HepG2 (cell line): ENCODE results near the gene RNASE7. TPM values are rescaled to one million over a fixed set of nuclear protein-coding genes. Genes with fewer than 3 reads are reported as not detected.
A peak's percentile ranks its signal among the peaks of the same experiment; 100 is the strongest.

Source experiments
- ETV6 ChIP-seq: sonication (generic); formaldehyde crosslinking; conservative IDR thresholded peaks from 2 replicates; pipeline ENCODE4 v1.4.0; 2020; ENCODE audit warnings: missing genetic modification reagents
- GABPB1 ChIP-seq: IDR thresholded peaks from 2 replicates; pipeline ENCODE4 v1.6.1; 2016; ENCODE audit warnings: mild to moderate bottlenecking, missing genetic modification reagents, moderate library complexity, missing compliant biosample characterization
- IRF2 ChIP-seq: IDR thresholded peaks from 2 replicates; pipeline ENCODE4 v1.6.1; 2018; ENCODE audit warnings: missing genetic modification reagents, missing compliant biosample characterization
- ISX ChIP-seq: sonication (generic); formaldehyde crosslinking; conservative IDR thresholded peaks from 2 replicates; pipeline ENCODE4 v1.5.0; 2020; ENCODE audit warnings: missing genetic modification reagents
- MYC ChIP-seq: sonication (generic); formaldehyde crosslinking; IDR thresholded peaks from 2 replicates; pipeline ENCODE4 v1.9.0; 2021; ENCODE audit warnings: missing genetic modification reagents, borderline replicate concordance
- NFATC3 ChIP-seq: sonication (generic); formaldehyde crosslinking; IDR thresholded peaks from 2 replicates; pipeline ENCODE4 v1.5.1; 2020; ENCODE audit warnings: mild to moderate bottlenecking, missing genetic modification reagents
- PHF5A ChIP-seq: IDR thresholded peaks from one replicate; pipeline ENCODE4 v1.6.1; 2018; ENCODE audit warnings: low read depth, missing genetic modification reagents; ENCODE audit not compliant: unreplicated experiment
- REPIN1 ChIP-seq: sonication (generic); formaldehyde crosslinking; IDR thresholded peaks from 2 replicates; pipeline ENCODE4 v1.8.0; 2022; ENCODE audit warnings: missing genetic modification reagents, low read depth, mild to moderate bottlenecking, borderline replicate concordance
- RORA ChIP-seq: sonication (generic); formaldehyde crosslinking; IDR thresholded peaks from 2 replicates; pipeline ENCODE4 v1.5.0; 2020; ENCODE audit warnings: mild to moderate bottlenecking, missing genetic modification reagents, moderate library complexity
- SALL1 ChIP-seq: sonication (generic); formaldehyde crosslinking; IDR thresholded peaks from 2 replicates; pipeline ENCODE4 v1.8.0; 2022; ENCODE audit warnings: mild to moderate bottlenecking, missing genetic modification reagents
- SRF ChIP-seq: IDR thresholded peaks from 2 replicates; pipeline ENCODE4 v1.6.1; 2011; ENCODE audit warnings: mild to moderate bottlenecking, low read depth, low read length, moderate library complexity
- SUZ12 ChIP-seq: fragments of 150-350 bp; IDR thresholded peaks from 2 replicates; pipeline ENCODE4 v1.6.1; 2014; ENCODE audit warnings: low read depth, low read length
- THAP11 ChIP-seq: IDR thresholded peaks from 2 replicates; pipeline ENCODE4 v1.6.1; 2016; ENCODE audit warnings: missing biosample characterization, missing genetic modification reagents
- THRA ChIP-seq: sonication (generic); formaldehyde crosslinking; IDR thresholded peaks from 2 replicates; pipeline ENCODE4 v1.4.0; 2020; ENCODE audit warnings: missing genetic modification reagents, borderline replicate concordance
- ZFP82 ChIP-seq: sonication (generic); formaldehyde crosslinking; IDR thresholded peaks from 2 replicates; pipeline ENCODE4 v1.5.1; 2020; ENCODE audit warnings: mild to moderate bottlenecking, missing genetic modification reagents, borderline replicate concordance
- ZGPAT ChIP-seq: IDR thresholded peaks from 2 replicates; pipeline ENCODE4 v1.6.1; 2016; ENCODE audit warnings: mild to moderate bottlenecking
- ZNF230 ChIP-seq: sonication (generic); formaldehyde crosslinking; IDR thresholded peaks from 2 replicates; pipeline ENCODE4 v1.4.0; 2020; ENCODE audit warnings: mild to moderate bottlenecking, missing genetic modification reagents
- ZNF235 ChIP-seq: sonication (generic); formaldehyde crosslinking; IDR thresholded peaks from 2 replicates; pipeline ENCODE4 v1.8.1; 2023; ENCODE audit warnings: mild to moderate bottlenecking, missing genetic modification reagents, borderline replicate concordance
- ZNF431 ChIP-seq: sonication (generic); formaldehyde crosslinking; IDR thresholded peaks from 2 replicates; pipeline ENCODE4 v1.9.0; 2022; ENCODE audit warnings: missing genetic modification reagents, low read depth, mild to moderate bottlenecking, borderline replicate concordance
- ZNF441 ChIP-seq: sonication (generic); formaldehyde crosslinking; IDR thresholded peaks from 2 replicates; pipeline ENCODE4 v1.7.0; 2021; ENCODE audit warnings: missing genetic modification reagents, borderline replicate concordance
- ZNF460 ChIP-seq: sonication (generic); formaldehyde crosslinking; IDR thresholded peaks from 2 replicates; pipeline ENCODE4 v1.5.1; 2020; ENCODE audit warnings: missing genetic modification reagents, mild to moderate bottlenecking, borderline replicate concordance
- ZNF557 ChIP-seq: sonication (generic); formaldehyde crosslinking; IDR thresholded peaks from 2 replicates; pipeline ENCODE4 v1.4.0; 2020; ENCODE audit warnings: missing genetic modification reagents
- ZNF558 ChIP-seq: sonication (generic); formaldehyde crosslinking; IDR thresholded peaks from 2 replicates; pipeline ENCODE4 v1.9.0; 2022; ENCODE audit warnings: mild to moderate bottlenecking, missing genetic modification reagents, borderline replicate concordance
- ZNF569 ChIP-seq: sonication (generic); formaldehyde crosslinking; IDR thresholded peaks from 2 replicates; pipeline ENCODE4 v1.5.0; 2020; ENCODE audit warnings: mild to moderate bottlenecking, missing genetic modification reagents, moderate library complexity, borderline replicate concordance
- ZNF790 ChIP-seq: sonication (generic); formaldehyde crosslinking; IDR thresholded peaks from 2 replicates; pipeline ENCODE4 v1.8.0; 2022; ENCODE audit warnings: missing genetic modification reagents, mild to moderate bottlenecking, borderline replicate concordance
- polyA plus RNA-seq, 8 experiments: library from polyadenylated mRNA; depleted of rRNA in 3 of 8; stranded (reverse) in 7 of 8; unstranded in 1 of 8; fragments of >200 nt; fragmentation: Illumina TruSeq in 4 of 8; extraction: Trizol in 4 of 8; gene quantifications; 2 replicates each; pipeline versions ENCODE4 v1.2.1 to v1.2.3, GENCODE V29; 2011 to 2016; ENCODE audit warnings: low read depth in 4 of 8, missing spikeins in 1 of 8, mixed read lengths in 1 of 8; ENCODE audit not compliant: insufficient read depth in 1 of 8
- total RNA-seq, 5 experiments: library from RNA; depleted of rRNA; stranded (reverse); fragments of >200 nt; fragmentation: Illumina TruSeq; extraction: Trizol; gene quantifications; 2 replicates each; pipeline ENCODE4 v1.2.3, GENCODE V29; 2016; ENCODE audit warnings: low read depth in 1 of 5
- TF ChIP-seq, protein P1 (sequence below), 2 experiments: sonication (generic) in 1 of 2; formaldehyde crosslinking in 1 of 2; IDR thresholded peaks; 2 replicates each; pipeline versions ENCODE4 v1.4.0 to v1.6.1; 2018 to 2020; ENCODE audit warnings: missing genetic modification reagents in 2 of 2, borderline replicate concordance in 1 of 2, low read depth in 1 of 2, mild to moderate bottlenecking in 1 of 2, missing biosample characterization in 1 of 2

Gene RNASE7
- total and polyA plus RNA-seq, 2 of the 13 experiments (the other 11 are each of a cell fraction or from before 2014, with no cell fraction given), result 0.04 TPM; not detected in 1

DNA sequence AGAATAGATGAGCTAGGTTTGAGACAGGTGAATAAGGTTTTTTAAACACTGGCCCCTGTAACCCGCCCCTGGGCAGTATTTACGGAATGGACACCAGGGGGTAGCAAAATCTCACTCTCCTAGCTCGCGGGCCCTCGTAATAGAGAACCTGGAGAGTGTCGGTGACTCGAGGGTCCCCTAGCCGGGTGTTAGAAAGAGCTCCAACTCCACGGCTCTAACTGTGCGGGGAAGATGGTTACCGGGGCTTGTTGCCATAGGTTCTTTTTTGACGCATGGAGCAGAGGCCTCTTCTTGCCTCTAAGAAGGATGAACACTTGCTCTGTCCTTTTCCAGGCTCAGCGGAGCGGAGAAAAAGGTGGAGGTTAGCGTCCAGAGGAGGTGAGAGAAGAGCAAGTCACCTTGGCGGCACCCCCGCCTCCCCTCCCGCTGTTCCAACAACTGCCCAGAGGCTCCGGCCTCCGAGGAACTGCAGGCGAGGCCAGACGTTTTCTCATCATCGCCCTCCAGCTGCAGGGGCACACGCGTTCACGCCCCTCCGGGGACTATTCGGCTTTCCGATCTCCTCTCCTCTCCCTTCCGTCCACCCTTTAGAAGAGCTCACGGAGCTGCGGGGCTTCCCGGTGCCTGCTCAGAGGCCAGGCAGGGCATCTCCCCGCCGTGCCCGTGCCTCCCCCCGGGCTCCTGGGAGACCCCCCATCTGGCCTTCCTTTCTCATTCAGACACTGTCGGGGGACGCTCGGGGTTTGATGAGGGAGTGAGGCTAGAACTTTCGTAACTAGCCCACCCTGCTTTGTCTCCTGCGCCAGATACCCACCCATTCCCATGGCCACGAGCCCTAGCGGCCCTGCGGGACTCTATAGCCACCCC is 26.6 kb downstream of the RNASE7 start (continued):
- TF ChIP-seq ZGPAT (CRISPR knock-in tag) (no peak; the same call in 1 of the 2 replicates), SUZ12 (no peak), ZNF790 (CRISPR knock-in tag) (no peak), MYC (CRISPR knock-in tag) (peak; percentile 21; the same call in 1 of the 2 replicates), ZNF441 (CRISPR knock-in tag) (no peak), ZNF558 (CRISPR knock-in tag) (no peak), ZNF235 (no peak), ETV6 (CRISPR knock-in tag) (no peak), ZNF460 (no peak), NFATC3 (CRISPR knock-in tag) (0 out of 2 replicates have a peak, but pooled peaks have one; percentile 42), THAP11 (CRISPR knock-in tag) (peak; percentile 42; the same call in 1 of the 2 replicates), ISX (CRISPR knock-in tag) (no peak), SALL1 (peak; percentile 32; the same call in 1 of the 2 replicates), ZNF557 (CRISPR knock-in tag) (no peak), REPIN1 (no peak), SRF (no peak), RORA (CRISPR knock-in tag) (no peak), GABPB1 (CRISPR knock-in tag) (peak; percentile 22; the same call in 1 of the 2 replicates), PHF5A (CRISPR knock-in tag) (no peak), ZNF431 (no peak), ZFP82 (CRISPR knock-in tag) (no peak; the same call in 1 of the 2 replicates), ZNF569 (CRISPR knock-in tag) (no peak), ZNF230 (CRISPR knock-in tag) (no peak), IRF2 (CRISPR knock-in tag) (peak; percentile 32; the same call in 1 of the 2 replicates), THRA (CRISPR knock-in tag) (no peak)
- TF ChIP-seq, protein P1, sequence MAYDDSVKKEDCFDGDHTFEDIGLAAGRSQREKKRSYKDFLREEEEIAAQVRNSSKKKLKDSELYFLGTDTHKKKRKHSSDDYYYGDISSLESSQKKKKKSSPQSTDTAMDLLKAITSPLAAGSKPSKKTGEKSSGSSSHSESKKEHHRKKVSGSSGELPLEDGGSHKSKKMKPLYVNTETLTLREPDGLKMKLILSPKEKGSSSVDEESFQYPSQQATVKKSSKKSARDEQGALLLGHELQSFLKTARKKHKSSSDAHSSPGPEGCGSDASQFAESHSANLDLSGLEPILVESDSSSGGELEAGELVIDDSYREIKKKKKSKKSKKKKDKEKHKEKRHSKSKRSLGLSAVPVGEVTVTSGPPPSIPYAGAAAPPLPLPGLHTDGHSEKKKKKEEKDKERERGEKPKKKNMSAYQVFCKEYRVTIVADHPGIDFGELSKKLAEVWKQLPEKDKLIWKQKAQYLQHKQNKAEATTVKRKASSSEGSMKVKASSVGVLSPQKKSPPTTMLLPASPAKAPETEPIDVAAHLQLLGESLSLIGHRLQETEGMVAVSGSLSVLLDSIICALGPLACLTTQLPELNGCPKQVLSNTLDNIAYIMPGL (CRISPR knock-in tag; IDR thresholded peaks at IDR 0.05; ENCODE audit: borderline replicate concordance in 1 of 2, low read depth in 1 of 2), result peak; percentile 76 to 94
